PC-3 (cell line): Measurements from ENCODE around the gene C1orf115. TPM values are rescaled to one million over a fixed set of nuclear protein-coding genes. Genes with fewer than 3 reads are reported as not detected.

ENCODE experiments used
- ATAC-seq: fragments of 200-7000 bp; cut with Tn5 transposase; 2 replicates; pipeline ENCODE4 v1.9.1; 2020; ENCODE audit warnings: mild to moderate bottlenecking, moderate library complexity
- Bru-seq: library from RNA; stranded (reverse); fragments of 400-500 nt; gene quantifications from one replicate; lab custom pipeline; 2021; lab: Mats Ljungman, UMichigan
- BruChase-seq, 2 experiments: library from RNA; stranded (reverse); fragments of 400-500 nt; gene quantifications; one replicate each; lab custom pipeline; 2021; lab: Mats Ljungman, UMichigan
- BruUV-seq: library from RNA; stranded (reverse); fragments of 400-500 nt; replicated peaks from 2 replicates; lab custom pipeline; 2021; lab: Mats Ljungman, UMichigan
- CTCF ChIA-PET: fragments of 300-600 bp; sonication (Branson Sonifier 250); formaldehyde crosslinking; loops from one replicate; lab custom pipeline; 2022; ENCODE audit warnings: antibody characterized with exemption; lab: Charles Lee
- POLR2A ChIA-PET: fragments of 300-600 bp; sonication (Branson Sonifier 250); formaldehyde crosslinking; loops from one replicate; lab custom pipeline; 2022; ENCODE audit warnings: antibody characterized with exemption; ENCODE audit not compliant: unreplicated experiment; lab: Charles Lee
- DNase-seq: peaks from one replicate; pipeline ENCODE4 v3.0.0-alpha.2; 2015
- H2AFZ ChIP-seq: fragments of 300-600 bp; sonication (generic); 2 replicates; pipeline ENCODE4 v1.6.0; 2016; ENCODE audit warnings: antibody characterized with exemption, low read length
- H3F3A ChIP-seq: fragments of 300-600 bp; sonication (generic); one replicate; pipeline ENCODE4 v1.6.0; 2017; ENCODE audit warnings: antibody characterized with exemption, low read length, control low read depth, mild to moderate bottlenecking; ENCODE audit not compliant: unreplicated experiment
- H3K27ac ChIP-seq: fragments of 300-600 bp; sonication (generic); 2 replicates; pipeline ENCODE4 v1.5.1; 2016; ENCODE audit warnings: mild to moderate bottlenecking, low read length
- H3K27me3 ChIP-seq: fragments of 300-600 bp; sonication (generic); 2 replicates; pipeline ENCODE4 v1.6.1; 2016; ENCODE audit warnings: low read length, mixed read lengths
- H3K36me3 ChIP-seq: fragments of 300-600 bp; sonication (generic); 2 replicates; pipeline ENCODE4 v1.6.1; 2016; ENCODE audit warnings: low read depth, mixed run types, low read length, mixed read lengths
- H3K4me1 ChIP-seq: fragments of 300-600 bp; sonication (generic); 2 replicates; pipeline ENCODE4 v1.5.1; 2016; ENCODE audit warnings: low read length; ENCODE audit not compliant: insufficient read depth
- H3K4me2 ChIP-seq: fragments of 300-600 bp; sonication (generic); 2 replicates; pipeline ENCODE4 v1.6.0; 2016; ENCODE audit warnings: low read length
- H3K4me3 ChIP-seq: fragments of 300-600 bp; sonication (generic); 2 replicates; pipeline ENCODE4 v1.5.1; 2016; ENCODE audit warnings: mild to moderate bottlenecking, low read length, mixed read lengths
- H3K79me2 ChIP-seq: fragments of 300-600 bp; sonication (generic); 2 replicates; pipeline ENCODE4 v1.6.1; 2017; ENCODE audit warnings: low read length, mixed read lengths
- H3K9ac ChIP-seq: fragments of 300-600 bp; sonication (generic); 2 replicates; pipeline ENCODE4 v1.6.0; 2016; ENCODE audit warnings: mild to moderate bottlenecking, low read length
- H3K9me2 ChIP-seq: fragments of 300-600 bp; sonication (generic); replicated peaks from 2 replicates; pipeline ENCODE4 v1.6.1; 2016; ENCODE audit warnings: mixed run types, low read length, mixed read lengths
- H3K9me3 ChIP-seq: fragments of 300-600 bp; sonication (generic); 2 replicates; pipeline ENCODE4 v1.6.1; 2016; ENCODE audit warnings: low read length, mixed read lengths
- H4K20me1 ChIP-seq: fragments of 300-600 bp; sonication (generic); 2 replicates; pipeline ENCODE4 v1.6.1; 2016; ENCODE audit warnings: low read length, mixed read lengths
- EZH2 ChIP-seq: fragments of 300-600 bp; sonication (generic); IDR thresholded peaks from one replicate; pipeline ENCODE4 v1.6.1; 2017; ENCODE audit warnings: antibody characterized with exemption, mild to moderate bottlenecking, low read length; ENCODE audit not compliant: unreplicated experiment
- EZH2phosphoT487 ChIP-seq: fragments of 300-600 bp; sonication (generic); IDR thresholded peaks from 2 replicates; pipeline ENCODE4 v1.6.1; 2018; ENCODE audit warnings: mild to moderate bottlenecking, antibody characterized with exemption, low read length, borderline replicate concordance
- intact Hi-C: fragments of 100-400 bp; cut with micrococcal nuclease; formaldehyde crosslinking; loops from 2 replicates; pipeline ENCODE4 v1.9.0; 2023
- long read RNA-seq: library from polyadenylated mRNA; unstranded; transcript quantifications from one replicate; pipeline ENCODE4 v2.0.0, GENCODE V29; 2021; ENCODE audit not compliant: unreplicated experiment
- total RNA-seq: library from RNA; depleted of rRNA; stranded (reverse); fragments of >200 nt; gene quantifications from 2 replicates; pipeline ENCODE4 v1.2.3, GENCODE V29; 2014; rRNA removed
- TF ChIP-seq, protein P1 (sequence below): fragments of 300-600 bp; sonication (generic); conservative IDR thresholded peaks from 2 replicates; pipeline ENCODE4 v1.5.1; 2017; ENCODE audit warnings: antibody characterized with exemption, low read depth, mild to moderate bottlenecking, low read length

The C1orf115 gene, protein sequence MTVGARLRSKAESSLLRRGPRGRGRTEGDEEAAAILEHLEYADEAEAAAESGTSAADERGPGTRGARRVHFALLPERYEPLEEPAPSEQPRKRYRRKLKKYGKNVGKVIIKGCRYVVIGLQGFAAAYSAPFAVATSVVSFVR
- total RNA-seq (5.9 and 6.3 TPM in 2 replicates), Bru-seq, nascent RNA (percentile 50 among the genes with signal in this experiment), BruChase-seq, experiment 1, labeled RNA remaining after a 6-hour chase (percentile 73 among the genes with signal in this experiment), BruChase-seq, experiment 2, labeled RNA remaining after a 2-hour chase (percentile 65 among the genes with signal in this experiment)
- long read RNA-seq, transcript C1orf115-201 (2 exons, 3,413 nt) = major isoform, 44 of 54 reads
- long read RNA-seq, partial matches to known transcripts = 8 of 54 reads
- long read RNA-seq, other reads (novel, unspliced or antisense) = 2 of 54 reads

DNA sequence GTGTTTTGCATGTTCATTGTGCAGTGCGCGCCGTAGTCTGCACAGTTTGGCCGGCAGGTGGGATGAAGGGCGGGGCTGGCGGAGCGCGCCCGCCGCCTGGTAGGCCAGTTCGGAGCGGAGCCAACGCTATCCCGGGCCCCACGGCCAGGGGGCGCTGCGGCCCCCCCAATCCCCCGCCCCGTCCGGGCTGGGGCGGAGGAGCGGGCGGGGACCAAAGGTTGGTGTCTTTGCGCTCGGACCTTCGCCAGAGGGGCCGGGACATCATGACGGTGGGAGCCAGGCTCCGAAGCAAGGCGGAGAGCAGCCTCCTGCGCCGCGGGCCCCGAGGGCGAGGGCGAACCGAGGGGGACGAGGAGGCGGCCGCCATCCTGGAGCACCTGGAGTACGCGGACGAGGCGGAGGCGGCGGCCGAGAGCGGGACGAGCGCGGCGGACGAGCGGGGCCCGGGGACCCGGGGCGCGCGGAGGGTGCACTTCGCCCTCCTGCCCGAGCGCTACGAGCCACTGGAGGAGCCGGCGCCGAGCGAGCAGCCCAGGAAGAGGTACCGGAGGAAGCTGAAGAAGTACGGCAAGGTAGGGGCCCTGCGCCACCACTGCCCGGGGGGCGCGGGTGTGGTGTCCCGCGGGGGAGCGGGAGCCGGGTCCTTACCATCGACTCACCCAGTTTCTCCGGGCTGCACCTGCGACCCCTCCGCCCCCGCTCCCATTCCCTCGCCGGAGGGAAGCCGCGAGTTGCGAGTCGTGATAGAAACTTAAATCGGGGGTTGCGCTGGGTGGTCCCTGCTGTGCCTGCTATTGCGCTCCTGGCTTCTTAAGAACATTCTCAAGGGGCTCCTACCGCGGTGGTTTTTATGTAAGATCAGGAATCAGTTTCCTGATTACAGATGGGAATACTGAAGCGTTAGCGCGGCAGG lies at the start of gene C1orf115:
C1orf115 (plus strand) TSS at position 224 of the 913 bp plus-strand sequence; CDS start at position 264, 40 bp downstream.
- POLR2A ChIA-PET = no interaction called here
- no peaks in the 10 kb centered on the region for H3K9me2 ChIP-seq
- no peaks in the 10 kb centered on the region for H3K36me3 ChIP-seq
- ATAC-seq (peak; percentile 81), DNase-seq (peak; percentile 95)
- BruUV-seq = no TSS peak
- TF ChIP-seq EZH2phosphoT487 (no peak), EZH2 (no peak)
- TF ChIP-seq, protein P1, sequence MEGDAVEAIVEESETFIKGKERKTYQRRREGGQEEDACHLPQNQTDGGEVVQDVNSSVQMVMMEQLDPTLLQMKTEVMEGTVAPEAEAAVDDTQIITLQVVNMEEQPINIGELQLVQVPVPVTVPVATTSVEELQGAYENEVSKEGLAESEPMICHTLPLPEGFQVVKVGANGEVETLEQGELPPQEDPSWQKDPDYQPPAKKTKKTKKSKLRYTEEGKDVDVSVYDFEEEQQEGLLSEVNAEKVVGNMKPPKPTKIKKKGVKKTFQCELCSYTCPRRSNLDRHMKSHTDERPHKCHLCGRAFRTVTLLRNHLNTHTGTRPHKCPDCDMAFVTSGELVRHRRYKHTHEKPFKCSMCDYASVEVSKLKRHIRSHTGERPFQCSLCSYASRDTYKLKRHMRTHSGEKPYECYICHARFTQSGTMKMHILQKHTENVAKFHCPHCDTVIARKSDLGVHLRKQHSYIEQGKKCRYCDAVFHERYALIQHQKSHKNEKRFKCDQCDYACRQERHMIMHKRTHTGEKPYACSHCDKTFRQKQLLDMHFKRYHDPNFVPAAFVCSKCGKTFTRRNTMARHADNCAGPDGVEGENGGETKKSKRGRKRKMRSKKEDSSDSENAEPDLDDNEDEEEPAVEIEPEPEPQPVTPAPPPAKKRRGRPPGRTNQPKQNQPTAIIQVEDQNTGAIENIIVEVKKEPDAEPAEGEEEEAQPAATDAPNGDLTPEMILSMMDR = peak; percentile 96
- no peak within 1 kb of the TSS for H3K27ac ChIP-seq
- peak within 1 kb of the TSS; percentile 92 for H3K4me2 ChIP-seq
- peak within 1 kb of the TSS; percentile 50; the same call in 1 of the 2 replicates for H3K9ac ChIP-seq
- peak within 1 kb of the TSS; percentile 91 for H2AFZ ChIP-seq
- H3K4me3 ChIP-seq = peak within 1 kb of the TSS; percentile 82
- intact Hi-C loops = loop anchor here (1.0 kb wide), 2 partner anchors 43 to 86 kb away; no protein-coding TSS in a partner anchor
- H3K79me2 ChIP-seq = no peaks in the 10 kb centered on the region
- no peaks in the 10 kb centered on the region for H4K20me1 ChIP-seq
- no peaks in the 10 kb centered on the region for H3F3A ChIP-seq
- H3K9me3 ChIP-seq = no peaks in the 10 kb centered on the region
- no peaks in the 10 kb centered on the region for H3K27me3 ChIP-seq
- peaks cover 7% of the 10 kb centered on the region; the same call in 1 of the 2 replicates for H3K4me1 ChIP-seq
- CTCF ChIA-PET = interaction anchor here (0.5 to 1.5 kb wide), 3 partner anchors 43 to 1031 kb away, joined by 3 to 10 read pairs (median 4); no protein-coding TSS in a partner anchor

DNA sequence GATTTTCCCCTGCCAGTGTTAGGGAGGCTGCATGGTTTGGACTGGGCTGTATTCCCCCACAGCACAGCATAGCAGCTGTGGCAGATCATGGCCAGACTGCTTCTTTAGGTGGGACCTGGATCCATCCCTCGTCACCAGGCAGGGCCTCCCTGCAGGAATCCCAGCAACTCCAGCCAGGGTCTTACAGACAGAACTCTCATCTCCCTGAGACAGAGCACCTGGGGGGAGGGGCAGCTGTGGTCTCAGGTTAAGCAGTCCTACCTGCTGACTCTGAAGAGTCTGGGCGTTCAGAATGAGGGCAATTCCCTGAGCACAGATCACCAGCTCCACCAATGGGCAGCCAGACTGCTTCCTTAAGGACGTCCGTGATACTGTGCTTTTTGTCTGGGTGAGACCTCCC lies 47.9 kb upstream of the C1orf115 start:
- intact Hi-C loops = no loop called here

More for the DNA sequence above, 47.9 kb upstream of the C1orf115 start:
- DNase-seq = no peak
- H3K27me3 ChIP-seq = peaks cover 17% of the 10 kb centered on the region
- ChIA-PET CTCF (no interaction called here), POLR2A (no interaction called here)
- no peaks in the 10 kb centered on the region for H3K9me3 ChIP-seq
- H3F3A ChIP-seq = no peaks in the 10 kb centered on the region
- H2AFZ ChIP-seq = no peak overlapping the region
- H3K4me2 ChIP-seq = no peak overlapping the region
- H3K4me3 ChIP-seq = no peak overlapping the region
- no peak for ATAC-seq
- TF ChIP-seq EZH2phosphoT487 (no peak), EZH2 (no peak)
- TF ChIP-seq, protein P1 = no peak
- H3K79me2 ChIP-seq = no peaks in the 10 kb centered on the region
- H3K36me3 ChIP-seq = no peaks in the 10 kb centered on the region
- H4K20me1 ChIP-seq = no peaks in the 10 kb centered on the region
- no peak overlapping the region for H3K27ac ChIP-seq
- BruUV-seq = no TSS peak
- no peak overlapping the region for H3K9ac ChIP-seq
- H3K4me1 ChIP-seq = no peaks in the 10 kb centered on the region
- no peaks in the 10 kb centered on the region for H3K9me2 ChIP-seq
